ENCODE data around the gene EPN3. TPM values are rescaled to one million over a fixed set of nuclear protein-coding genes. Genes with fewer than 3 reads are reported as not detected.

EPN3 gene
- total RNA-seq, 1 experiment from 2014 or later: 17.8 TPM

DNA sequence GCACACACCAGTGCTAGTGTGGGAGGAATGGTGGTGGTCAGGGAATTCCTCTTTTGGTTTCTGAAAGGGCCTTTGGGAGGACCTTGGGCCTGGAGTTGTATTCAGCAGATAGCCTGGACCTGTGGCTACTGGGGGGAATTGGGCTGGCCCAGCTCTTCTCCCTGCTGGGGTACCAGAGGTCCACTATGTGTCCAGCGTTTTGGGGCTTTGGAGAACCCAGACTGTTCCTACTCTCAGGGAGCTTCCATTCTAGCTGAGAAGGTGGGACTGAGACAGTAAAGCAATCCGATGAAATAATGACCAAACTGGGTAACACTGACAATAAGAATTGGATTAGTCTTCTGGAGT lies 2.4 kb downstream of the EPN3 start:
- Histone ChIP-seq H3K4me1 (ENCODE audit: control insufficient read depth in 1 of 2, insufficient read depth in 2 of 2, low read length in 2 of 2) (peaks cover 45 to 56% of the 10 kb centered on the region in 2 experiments), H3K9me2 (ENCODE audit: insufficient read depth) (no peaks in the 10 kb centered on the region), H3K4me2 (ENCODE audit: low read length) (peak overlapping the region; percentile 99), H3K4me3 (replicated peaks in 1 of 2; ENCODE audit: low read depth in 1 of 2, low read length in 2 of 2) (peak overlapping the region; percentile 45 to 75), H2AFZ (ENCODE audit: low read depth, low read length, poor library complexity, severe bottlenecking) (no peak overlapping the region), H3K27ac (ENCODE audit: low read depth, low read length) (peak overlapping the region; percentile 73), H3K9ac (ENCODE audit: low read length) (peak overlapping the region; percentile 78), H3K9me3 (ENCODE audit: control insufficient read depth in 1 of 2, insufficient read depth in 1 of 2, low read depth in 1 of 2, low read length in 2 of 2) (no peaks in the 10 kb centered on the region), H3K79me2 (ENCODE audit: insufficient read depth, low read length) (no peaks in the 10 kb centered on the region; the same call in 1 of the 2 replicates), H3K27me3 (ENCODE audit: insufficient read depth, low read length) (no peaks in the 10 kb centered on the region), H3K36me3 (ENCODE audit: control insufficient read depth in 1 of 2, insufficient read depth in 2 of 2, low read length in 2 of 2) (no peaks in the 10 kb centered on the region; a peak in 1 of 4 replicates), H4K20me1 (ENCODE audit: insufficient read depth) (no peaks in the 10 kb centered on the region)
- intact Hi-C loops (cut with micrococcal nuclease): loop anchor here (2.0 kb wide), 1 partner anchor 52 kb away; no protein-coding TSS in a partner anchor
- no peak for DNase-seq (ENCODE audit: low read depth, low spot score)
- ChIA-PET CTCF (no interaction called here), RAD21 (ENCODE audit: low non-redundant PET in 1 of 2, low total read pairs in 2 of 2, uncharacterized antibody in 2 of 2, unreplicated experiment in 2 of 2) (no interaction called here), POLR2A (no interaction called here)
- TF ChIP-seq TCF7L2 (IDR thresholded peaks at IDR 0.05; ENCODE audit: borderline replicate concordance, extremely low read depth, insufficient read depth, insufficient read length) (no peak), CEBPB (IDR thresholded peaks at IDR 0.05; ENCODE audit: low read depth) (no peak), EZH2phosphoT487 (IDR thresholded peaks at IDR 0.05; ENCODE audit: borderline replicate concordance) (no peak), POLR2A (IDR thresholded peaks at IDR 0.05; ENCODE audit: borderline replicate concordance, extremely low read depth, insufficient read depth, insufficient read length) (no peak), POLR2AphosphoS5 (IDR thresholded peaks at IDR 0.05; ENCODE audit: low read depth, low read length) (no peak), SP1 (IDR thresholded peaks at IDR 0.05; ENCODE audit: low read depth) (no peak)
- TF ChIP-seq, protein P1, sequence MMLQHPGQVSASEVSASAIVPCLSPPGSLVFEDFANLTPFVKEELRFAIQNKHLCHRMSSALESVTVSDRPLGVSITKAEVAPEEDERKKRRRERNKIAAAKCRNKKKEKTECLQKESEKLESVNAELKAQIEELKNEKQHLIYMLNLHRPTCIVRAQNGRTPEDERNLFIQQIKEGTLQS (IDR thresholded peaks at IDR 0.05): no peak
- TF ChIP-seq, protein P2, sequence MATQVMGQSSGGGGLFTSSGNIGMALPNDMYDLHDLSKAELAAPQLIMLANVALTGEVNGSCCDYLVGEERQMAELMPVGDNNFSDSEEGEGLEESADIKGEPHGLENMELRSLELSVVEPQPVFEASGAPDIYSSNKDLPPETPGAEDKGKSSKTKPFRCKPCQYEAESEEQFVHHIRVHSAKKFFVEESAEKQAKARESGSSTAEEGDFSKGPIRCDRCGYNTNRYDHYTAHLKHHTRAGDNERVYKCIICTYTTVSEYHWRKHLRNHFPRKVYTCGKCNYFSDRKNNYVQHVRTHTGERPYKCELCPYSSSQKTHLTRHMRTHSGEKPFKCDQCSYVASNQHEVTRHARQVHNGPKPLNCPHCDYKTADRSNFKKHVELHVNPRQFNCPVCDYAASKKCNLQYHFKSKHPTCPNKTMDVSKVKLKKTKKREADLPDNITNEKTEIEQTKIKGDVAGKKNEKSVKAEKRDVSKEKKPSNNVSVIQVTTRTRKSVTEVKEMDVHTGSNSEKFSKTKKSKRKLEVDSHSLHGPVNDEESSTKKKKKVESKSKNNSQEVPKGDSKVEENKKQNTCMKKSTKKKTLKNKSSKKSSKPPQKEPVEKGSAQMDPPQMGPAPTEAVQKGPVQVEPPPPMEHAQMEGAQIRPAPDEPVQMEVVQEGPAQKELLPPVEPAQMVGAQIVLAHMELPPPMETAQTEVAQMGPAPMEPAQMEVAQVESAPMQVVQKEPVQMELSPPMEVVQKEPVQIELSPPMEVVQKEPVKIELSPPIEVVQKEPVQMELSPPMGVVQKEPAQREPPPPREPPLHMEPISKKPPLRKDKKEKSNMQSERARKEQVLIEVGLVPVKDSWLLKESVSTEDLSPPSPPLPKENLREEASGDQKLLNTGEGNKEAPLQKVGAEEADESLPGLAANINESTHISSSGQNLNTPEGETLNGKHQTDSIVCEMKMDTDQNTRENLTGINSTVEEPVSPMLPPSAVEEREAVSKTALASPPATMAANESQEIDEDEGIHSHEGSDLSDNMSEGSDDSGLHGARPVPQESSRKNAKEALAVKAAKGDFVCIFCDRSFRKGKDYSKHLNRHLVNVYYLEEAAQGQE (IDR thresholded peaks at IDR 0.05; ENCODE audit: low read depth): no peak
- BruUV-seq (replicated peaks): TSS peak; percentile 51
- no peak for ATAC-seq
